SK-N-SH treated with all-trans-retinoic acid at 6 μM for 48 hours (cell line): ENCODE measurements around the gene USP22.

ENCODE experiments used
- ATAC-seq: fragments of 200-7000 bp; cut with Tn5 transposase; 3 replicates; pipeline ENCODE4 v1.9.1; 2020; ENCODE audit warnings: mild to moderate bottlenecking, moderate library complexity
- ARNTL ChIP-seq: fragments of 450-650 bp; formaldehyde crosslinking; IDR thresholded peaks from 2 replicates; pipeline ENCODE4 v1.5.0; 2020; ENCODE audit warnings: low read depth, mild to moderate bottlenecking, moderate library complexity, borderline replicate concordance
- BACH2 ChIP-seq: fragments of 250-450 bp; sonication (Bioruptor Pico); IDR thresholded peaks from 2 replicates; pipeline ENCODE4 v1.9.0; 2021; ENCODE audit warnings: mild to moderate bottlenecking, borderline replicate concordance
- CSDC2 ChIP-seq: fragments of 250-450 bp; sonication (Bioruptor Pico); IDR thresholded peaks from 2 replicates; pipeline ENCODE4 v1.5.0; 2020; ENCODE audit warnings: mild to moderate bottlenecking, moderate library complexity
- ESRRG ChIP-seq: fragments of 250-450 bp; sonication (Bioruptor Pico); IDR thresholded peaks from 2 replicates; pipeline ENCODE4 v1.6.1; 2021; ENCODE audit warnings: mild to moderate bottlenecking
- GLIS3 ChIP-seq: fragments of 250-450 bp; sonication (Bioruptor Pico); IDR thresholded peaks from 2 replicates; pipeline ENCODE4 v1.5.0; 2020; ENCODE audit warnings: mild to moderate bottlenecking, moderate library complexity
- ISL1 ChIP-seq: fragments of 250-450 bp; sonication (Bioruptor Pico); IDR thresholded peaks from 2 replicates; pipeline ENCODE4 v2.1.2; 2022; ENCODE audit warnings: mild to moderate bottlenecking, moderate library complexity
- OSR1 ChIP-seq: fragments of 250-450 bp; sonication (Bioruptor Pico); IDR thresholded peaks from 2 replicates; pipeline ENCODE4 v1.8.0; 2022; ENCODE audit warnings: moderate library complexity, mild to moderate bottlenecking, inconsistent platforms
- PPARA ChIP-seq: fragments of 250-450 bp; sonication (Bioruptor Pico); IDR thresholded peaks from 2 replicates; pipeline ENCODE4 v1.5.0; 2020; ENCODE audit warnings: mild to moderate bottlenecking, borderline replicate concordance
- RARB ChIP-seq: fragments of 250-450 bp; sonication (Bioruptor Pico); IDR thresholded peaks from 2 replicates; pipeline ENCODE4 v1.8.0; 2021; ENCODE audit warnings: mild to moderate bottlenecking, moderate library complexity
- SNAI2 ChIP-seq: fragments of 250-450 bp; sonication (Bioruptor Pico); IDR thresholded peaks from 2 replicates; pipeline ENCODE4 v1.5.0; 2020; ENCODE audit warnings: mild to moderate bottlenecking, moderate library complexity
- TCF4 ChIP-seq: fragments of 250-450 bp; sonication (Bioruptor Pico); IDR thresholded peaks from 2 replicates; pipeline ENCODE4 v1.8.0; 2021; ENCODE audit warnings: mild to moderate bottlenecking, moderate library complexity, borderline replicate concordance
- TOX ChIP-seq: fragments of 250-450 bp; sonication (Bioruptor Pico); IDR thresholded peaks from 2 replicates; pipeline ENCODE4 v1.8.0; 2021; ENCODE audit warnings: mild to moderate bottlenecking, moderate library complexity, borderline replicate concordance
- ZC3H10 ChIP-seq: fragments of 250-450 bp; sonication (Bioruptor Pico); IDR thresholded peaks from 2 replicates; pipeline ENCODE4 v1.5.1; 2021; ENCODE audit warnings: mild to moderate bottlenecking, moderate library complexity
- ZFP3 ChIP-seq: fragments of 250-450 bp; sonication (Bioruptor Pico); IDR thresholded peaks from 2 replicates; pipeline ENCODE4 v1.5.0; 2020; ENCODE audit warnings: mild to moderate bottlenecking, moderate library complexity
- ZFP30 ChIP-seq: fragments of 450-650 bp; formaldehyde crosslinking; IDR thresholded peaks from 2 replicates; pipeline ENCODE4 v1.5.0; 2022; ENCODE audit warnings: mild to moderate bottlenecking, moderate library complexity
- ZNF565 ChIP-seq: fragments of 450-650 bp; formaldehyde crosslinking; conservative IDR thresholded peaks from 2 replicates; pipeline ENCODE4 v1.5.0; 2020; ENCODE audit warnings: low read depth, mild to moderate bottlenecking, moderate library complexity
- ZNF70 ChIP-seq: fragments of 450-650 bp; formaldehyde crosslinking; IDR thresholded peaks from 2 replicates; pipeline ENCODE4 v1.5.0; 2020; ENCODE audit warnings: mild to moderate bottlenecking, moderate library complexity
- ZNF8 ChIP-seq: fragments of 450-650 bp; formaldehyde crosslinking; IDR thresholded peaks from 2 replicates; pipeline ENCODE4 v1.5.0; 2020; ENCODE audit warnings: mild to moderate bottlenecking, moderate library complexity
- TF ChIP-seq, protein P1 (sequence below): fragments of 250-450 bp; sonication (Bioruptor Pico); IDR thresholded peaks from 2 replicates; pipeline ENCODE4 v1.5.1; 2020; ENCODE audit warnings: low read depth, mild to moderate bottlenecking, moderate library complexity
- TF ChIP-seq, protein P2 (sequence below): fragments of 250-450 bp; sonication (Bioruptor Pico); IDR thresholded peaks from 2 replicates; pipeline ENCODE4 v1.8.0; 2020; ENCODE audit warnings: mild to moderate bottlenecking, moderate library complexity, borderline replicate concordance
- TF ChIP-seq, protein P3 (sequence below): fragments of 250-450 bp; sonication (Bioruptor Pico); IDR thresholded peaks from 2 replicates; pipeline ENCODE4 v1.5.0; 2020; ENCODE audit warnings: mild to moderate bottlenecking, moderate library complexity
- TF ChIP-seq, protein P4 (sequence below): fragments of 250-450 bp; sonication (Bioruptor Pico); IDR thresholded peaks from 2 replicates; pipeline ENCODE4 v1.5.1; 2021; ENCODE audit warnings: mild to moderate bottlenecking, moderate library complexity

Gene USP22

DNA sequence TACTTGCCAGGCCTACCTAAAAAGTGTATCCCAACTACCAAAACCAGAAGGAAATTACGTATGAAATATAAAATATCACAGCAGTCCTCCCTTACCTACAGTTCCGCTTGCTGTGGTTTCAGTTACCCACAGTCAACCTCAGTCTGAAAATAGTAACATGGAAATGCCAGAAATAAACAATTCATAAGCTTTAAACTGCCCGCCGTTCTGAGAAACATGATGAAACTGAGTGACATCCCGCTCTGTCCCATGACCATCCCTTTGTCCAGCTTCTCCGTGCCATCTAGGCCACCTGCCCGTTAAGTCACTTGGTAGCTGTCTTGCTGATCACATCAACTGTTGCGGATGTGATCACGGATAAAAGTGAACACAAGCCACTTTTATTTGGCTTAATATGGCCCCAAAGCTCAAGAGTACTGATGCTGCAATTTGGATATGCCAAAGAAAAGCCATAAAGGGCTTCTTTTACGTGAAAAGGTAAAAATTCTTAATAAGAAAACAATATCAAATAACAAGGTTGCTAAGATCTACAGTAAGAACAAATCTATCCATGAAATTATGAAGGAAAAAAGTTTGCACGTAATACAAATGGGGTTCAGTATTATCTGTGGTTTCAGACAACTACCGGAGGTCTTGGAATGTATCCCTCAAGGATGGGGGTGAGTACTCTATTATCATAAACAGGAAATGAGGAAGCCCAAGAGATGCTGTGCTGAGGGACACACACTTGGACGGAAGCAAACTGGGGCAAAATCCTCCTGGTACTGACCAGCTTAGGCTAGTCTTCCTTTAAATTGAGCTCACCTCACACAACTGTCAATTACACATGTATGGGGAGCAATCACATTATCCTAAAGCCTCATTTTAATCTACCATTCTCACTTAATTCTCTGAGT lies 8.2 kb downstream of the USP22 start:
- TF ChIP-seq CSDC2 (CRISPR knock-in tag) (no peak), ZNF8 (CRISPR knock-in tag) (no peak), ZNF70 (no peak), TOX (CRISPR knock-in tag) (no peak), BACH2 (CRISPR knock-in tag) (no peak), PPARA (CRISPR knock-in tag) (no peak), ZNF565 (CRISPR knock-in tag) (no peak), ZFP3 (CRISPR knock-in tag) (no peak), TCF4 (no peak), RARB (CRISPR knock-in tag) (no peak), ESRRG (CRISPR knock-in tag) (no peak), ARNTL (no peak), ISL1 (CRISPR knock-in tag) (no peak), ZFP30 (CRISPR knock-in tag) (no peak), GLIS3 (CRISPR knock-in tag) (no peak)
- TF ChIP-seq, protein P1, sequence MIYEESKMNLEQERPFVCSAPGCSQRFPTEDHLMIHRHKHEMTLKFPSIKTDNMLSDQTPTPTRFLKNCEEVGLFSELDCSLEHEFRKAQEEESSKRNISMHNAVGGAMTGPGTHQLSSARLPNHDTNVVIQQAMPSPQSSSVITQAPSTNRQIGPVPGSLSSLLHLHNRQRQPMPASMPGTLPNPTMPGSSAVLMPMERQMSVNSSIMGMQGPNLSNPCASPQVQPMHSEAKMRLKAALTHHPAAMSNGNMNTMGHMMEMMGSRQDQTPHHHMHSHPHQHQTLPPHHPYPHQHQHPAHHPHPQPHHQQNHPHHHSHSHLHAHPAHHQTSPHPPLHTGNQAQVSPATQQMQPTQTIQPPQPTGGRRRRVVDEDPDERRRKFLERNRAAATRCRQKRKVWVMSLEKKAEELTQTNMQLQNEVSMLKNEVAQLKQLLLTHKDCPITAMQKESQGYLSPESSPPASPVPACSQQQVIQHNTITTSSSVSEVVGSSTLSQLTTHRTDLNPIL (CRISPR knock-in tag), result no peak
- TF ChIP-seq, protein P2, sequence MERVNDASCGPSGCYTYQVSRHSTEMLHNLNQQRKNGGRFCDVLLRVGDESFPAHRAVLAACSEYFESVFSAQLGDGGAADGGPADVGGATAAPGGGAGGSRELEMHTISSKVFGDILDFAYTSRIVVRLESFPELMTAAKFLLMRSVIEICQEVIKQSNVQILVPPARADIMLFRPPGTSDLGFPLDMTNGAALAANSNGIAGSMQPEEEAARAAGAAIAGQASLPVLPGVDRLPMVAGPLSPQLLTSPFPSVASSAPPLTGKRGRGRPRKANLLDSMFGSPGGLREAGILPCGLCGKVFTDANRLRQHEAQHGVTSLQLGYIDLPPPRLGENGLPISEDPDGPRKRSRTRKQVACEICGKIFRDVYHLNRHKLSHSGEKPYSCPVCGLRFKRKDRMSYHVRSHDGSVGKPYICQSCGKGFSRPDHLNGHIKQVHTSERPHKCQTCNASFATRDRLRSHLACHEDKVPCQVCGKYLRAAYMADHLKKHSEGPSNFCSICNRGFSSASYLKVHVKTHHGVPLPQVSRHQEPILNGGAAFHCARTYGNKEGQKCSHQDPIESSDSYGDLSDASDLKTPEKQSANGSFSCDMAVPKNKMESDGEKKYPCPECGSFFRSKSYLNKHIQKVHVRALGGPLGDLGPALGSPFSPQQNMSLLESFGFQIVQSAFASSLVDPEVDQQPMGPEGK (CRISPR knock-in tag), result no peak
- TF ChIP-seq, protein P3, sequence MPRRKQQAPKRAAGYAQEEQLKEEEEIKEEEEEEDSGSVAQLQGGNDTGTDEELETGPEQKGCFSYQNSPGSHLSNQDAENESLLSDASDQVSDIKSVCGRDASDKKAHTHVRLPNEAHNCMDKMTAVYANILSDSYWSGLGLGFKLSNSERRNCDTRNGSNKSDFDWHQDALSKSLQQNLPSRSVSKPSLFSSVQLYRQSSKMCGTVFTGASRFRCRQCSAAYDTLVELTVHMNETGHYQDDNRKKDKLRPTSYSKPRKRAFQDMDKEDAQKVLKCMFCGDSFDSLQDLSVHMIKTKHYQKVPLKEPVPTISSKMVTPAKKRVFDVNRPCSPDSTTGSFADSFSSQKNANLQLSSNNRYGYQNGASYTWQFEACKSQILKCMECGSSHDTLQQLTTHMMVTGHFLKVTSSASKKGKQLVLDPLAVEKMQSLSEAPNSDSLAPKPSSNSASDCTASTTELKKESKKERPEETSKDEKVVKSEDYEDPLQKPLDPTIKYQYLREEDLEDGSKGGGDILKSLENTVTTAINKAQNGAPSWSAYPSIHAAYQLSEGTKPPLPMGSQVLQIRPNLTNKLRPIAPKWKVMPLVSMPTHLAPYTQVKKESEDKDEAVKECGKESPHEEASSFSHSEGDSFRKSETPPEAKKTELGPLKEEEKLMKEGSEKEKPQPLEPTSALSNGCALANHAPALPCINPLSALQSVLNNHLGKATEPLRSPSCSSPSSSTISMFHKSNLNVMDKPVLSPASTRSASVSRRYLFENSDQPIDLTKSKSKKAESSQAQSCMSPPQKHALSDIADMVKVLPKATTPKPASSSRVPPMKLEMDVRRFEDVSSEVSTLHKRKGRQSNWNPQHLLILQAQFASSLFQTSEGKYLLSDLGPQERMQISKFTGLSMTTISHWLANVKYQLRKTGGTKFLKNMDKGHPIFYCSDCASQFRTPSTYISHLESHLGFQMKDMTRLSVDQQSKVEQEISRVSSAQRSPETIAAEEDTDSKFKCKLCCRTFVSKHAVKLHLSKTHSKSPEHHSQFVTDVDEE (CRISPR knock-in tag), result no peak
- ATAC-seq, result peak; percentile 19; the same call in 1 of the 3 replicates

DNA sequence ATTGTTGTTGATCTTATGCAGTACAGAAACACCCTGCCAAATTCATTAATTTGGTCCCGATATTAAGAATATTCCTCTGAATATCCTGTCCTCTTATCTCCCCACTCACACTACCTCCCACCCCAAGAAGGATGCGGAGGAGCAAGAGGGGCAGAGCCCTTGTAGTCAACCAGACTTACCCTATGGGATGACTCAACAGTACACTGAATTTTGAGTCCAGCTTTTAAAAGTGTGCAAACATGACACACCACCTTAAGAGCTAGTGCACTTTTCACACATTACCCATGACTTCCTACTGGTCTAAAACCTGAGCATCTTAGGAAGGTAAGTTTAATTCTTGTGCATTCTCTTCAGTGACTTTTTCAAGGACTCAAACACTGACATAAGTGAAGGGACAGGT lies 9.5 kb downstream of the USP22 start:
- ATAC-seq, result no peak

DNA sequence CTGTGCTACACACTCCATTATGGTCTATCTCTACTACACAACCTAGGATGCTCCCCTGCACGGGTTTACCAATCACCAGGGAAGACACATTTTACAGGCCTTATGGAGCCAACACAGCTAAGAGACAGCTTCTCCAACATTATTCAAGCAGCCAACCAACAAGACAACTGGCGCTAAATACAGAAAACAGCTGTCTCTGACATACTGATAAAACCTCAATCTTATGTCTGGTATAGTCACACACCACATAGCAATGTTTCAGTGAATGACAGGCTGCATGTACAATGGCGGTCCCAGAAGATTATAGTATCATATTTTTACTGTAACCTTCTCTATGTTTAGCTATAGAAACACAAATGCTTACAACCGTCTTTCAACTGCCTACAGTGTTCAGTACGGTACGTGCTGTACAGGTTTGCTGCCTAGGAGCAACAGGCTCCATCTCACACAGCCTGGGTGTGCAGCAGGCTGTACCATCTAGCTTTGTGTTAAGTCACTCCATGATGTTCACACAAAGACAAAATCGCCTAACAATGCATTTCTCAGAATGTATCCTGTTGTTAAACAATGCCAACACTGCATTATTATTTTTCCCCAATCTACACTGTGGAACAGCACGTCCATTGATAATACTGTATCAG lies 10.9 kb downstream of the USP22 start:
- TF ChIP-seq OSR1 (CRISPR knock-in tag), result no peak
- TF ChIP-seq ZNF8 (CRISPR knock-in tag), result no peak
- TF ChIP-seq ZC3H10 (CRISPR knock-in tag), result no peak
- TF ChIP-seq SNAI2 (CRISPR knock-in tag), result no peak
- TF ChIP-seq, protein P1 (CRISPR knock-in tag), result no peak
- TF ChIP-seq ZNF565 (CRISPR knock-in tag), result no peak
- ATAC-seq, result no peak

More for the DNA sequence above, 9.5 kb downstream of the USP22 start:
- TF ChIP-seq ZC3H10 (CRISPR knock-in tag), result no peak
- TF ChIP-seq, protein P4, sequence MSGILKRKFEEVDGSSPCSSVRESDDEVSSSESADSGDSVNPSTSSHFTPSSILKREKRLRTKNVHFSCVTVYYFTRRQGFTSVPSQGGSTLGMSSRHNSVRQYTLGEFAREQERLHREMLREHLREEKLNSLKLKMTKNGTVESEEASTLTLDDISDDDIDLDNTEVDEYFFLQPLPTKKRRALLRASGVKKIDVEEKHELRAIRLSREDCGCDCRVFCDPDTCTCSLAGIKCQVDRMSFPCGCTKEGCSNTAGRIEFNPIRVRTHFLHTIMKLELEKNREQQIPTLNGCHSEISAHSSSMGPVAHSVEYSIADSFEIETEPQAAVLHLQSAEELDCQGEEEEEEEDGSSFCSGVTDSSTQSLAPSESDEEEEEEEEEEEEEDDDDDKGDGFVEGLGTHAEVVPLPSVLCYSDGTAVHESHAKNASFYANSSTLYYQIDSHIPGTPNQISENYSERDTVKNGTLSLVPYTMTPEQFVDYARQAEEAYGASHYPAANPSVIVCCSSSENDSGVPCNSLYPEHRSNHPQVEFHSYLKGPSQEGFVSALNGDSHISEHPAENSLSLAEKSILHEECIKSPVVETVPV, result no peak
- no peak for TF ChIP-seq CSDC2 (CRISPR knock-in tag)
- no peak for TF ChIP-seq ZFP30 (CRISPR knock-in tag)
- TF ChIP-seq OSR1 (CRISPR knock-in tag), result no peak
- TF ChIP-seq ISL1 (CRISPR knock-in tag), result no peak
- no peak for TF ChIP-seq ZNF565 (CRISPR knock-in tag)
- no peak for TF ChIP-seq ESRRG (CRISPR knock-in tag)
